B cell (primary cell): ENCODE results near the gene IL4R. TPM values are rescaled to one million over a fixed set of nuclear protein-coding genes. Genes with fewer than 3 reads are reported as not detected.

Experiments used
- ATAC-seq: fragments of 200-7000 bp; cut with Tn5 transposase; one replicate; pipeline ENCODE4 v1.10.0; 2021; ENCODE audit warnings: low read depth, mild to moderate bottlenecking, moderate number of reproducible peaks, moderate library complexity
- CTCF ChIA-PET: fragments of 350-600 bp; sonication (Branson Sonifier 250); formaldehyde crosslinking; loops from one replicate; lab custom pipeline; 2021; ENCODE audit warnings: antibody characterized with exemption, inconsistent platforms; lab: Charles Lee
- POLR2A ChIA-PET: fragments of 350-600 bp; sonication (Branson Sonifier 250); formaldehyde crosslinking; loops from one replicate; lab custom pipeline; 2021; ENCODE audit warnings: antibody characterized with exemption; lab: Charles Lee
- DNase-seq: peaks from one replicate; pipeline ENCODE4 v3.0.0; 2013
- H2AFZ ChIP-seq: 2 replicates; pipeline ENCODE4 v1.6.1; 2012; ENCODE audit warnings: mild to moderate bottlenecking, low read depth, low read length; ENCODE audit not compliant: insufficient read depth, poor library complexity, severe bottlenecking
- H3K27ac ChIP-seq, 2 donors: 1 replicate in 1 of 2; 2 replicates in 1 of 2; pipeline ENCODE4 v1.5.1; 2012 to 2013; ENCODE audit warnings: low read length in 2 of 2, mild to moderate bottlenecking in 2 of 2, moderate library complexity in 1 of 2
- H3K27me3 ChIP-seq, 4 experiments: fragments of 200-600 bp in 1 of 4; sonication (generic) in 1 of 4; replicated peaks in 1 of 4; 1 replicate in 2 of 4; 2 replicates in 2 of 4; pipeline versions ENCODE4 v1.6.1 to v1.7.0; 2013 to 2016; ENCODE audit warnings: low read length in 3 of 4, mild to moderate bottlenecking in 2 of 4, mixed read lengths in 1 of 4, moderate library complexity in 1 of 4; ENCODE audit not compliant: insufficient read depth in 4 of 4, control insufficient read depth in 3 of 4; ENCODE audit errors: control extremely low read depth in 1 of 4
- H3K36me3 ChIP-seq, 2 experiments: replicated peaks in 1 of 2; 1 replicate in 1 of 2; 2 replicates in 1 of 2; pipeline versions ENCODE4 v1.6.1 to v1.7.1; 2013; ENCODE audit warnings: low read length in 1 of 2; ENCODE audit not compliant: insufficient read depth in 2 of 2, control insufficient read depth in 1 of 2; ENCODE audit errors: control extremely low read depth in 1 of 2, extremely low read depth in 1 of 2
- H3K4me1 ChIP-seq, 2 donors: fragments of 200-600 bp in 1 of 2; sonication (generic) in 1 of 2; 1 replicate in 1 of 2; 2 replicates in 1 of 2; pipeline versions ENCODE4 v1.5.1 to v1.6.1; 2013 to 2017; ENCODE audit warnings: low read length in 2 of 2; ENCODE audit not compliant: control insufficient read depth in 2 of 2, insufficient read depth in 2 of 2
- H3K4me2 ChIP-seq: replicated peaks from 2 replicates; pipeline ENCODE3; 2012; ENCODE audit warnings: mild to moderate bottlenecking, low read depth, low read length; ENCODE audit not compliant: poor library complexity, severe bottlenecking
- H3K4me3 ChIP-seq, 5 experiments: fragments of 200-600 bp in 1 of 5; sonication (generic) in 1 of 5; 1 replicate in 3 of 5; 2 replicates in 2 of 5; pipeline versions ENCODE4 v1.5.1 to v1.7.0; 2011 to 2016; ENCODE audit warnings: low read length in 4 of 5, mild to moderate bottlenecking in 4 of 5, low read depth in 2 of 5, control low read depth in 1 of 5, moderate library complexity in 1 of 5; ENCODE audit not compliant: insufficient read depth in 1 of 5; ENCODE audit errors: control extremely low read depth in 1 of 5, extremely low read depth in 1 of 5
- H3K79me2 ChIP-seq: fragments of 200-600 bp; sonication (generic); one replicate; pipeline ENCODE4 v1.6.0; 2016; ENCODE audit warnings: low read length; ENCODE audit not compliant: control insufficient read depth, insufficient read depth
- H3K9ac ChIP-seq: fragments of 200-600 bp; sonication (generic); 2 replicates; pipeline ENCODE4 v1.6.1; 2017; ENCODE audit warnings: mild to moderate bottlenecking, low read length, moderate library complexity
- H3K9me3 ChIP-seq, 3 donors: one replicate each; pipeline versions ENCODE4 v1.6.1 to v1.7.1; 2013; ENCODE audit warnings: low read length in 2 of 3; ENCODE audit not compliant: control insufficient read depth in 2 of 3, insufficient read depth in 1 of 3; ENCODE audit errors: control extremely low read depth in 1 of 3
- H4K20me1 ChIP-seq: 2 replicates; pipeline ENCODE4 v1.6.0; 2012; ENCODE audit warnings: mild to moderate bottlenecking, low read length; ENCODE audit not compliant: insufficient read depth, control insufficient read depth, poor library complexity, severe bottlenecking
- H3K27ac Mint-ChIP-seq: one replicate; pipeline ENCODE4 v1.8.0; 2021; ENCODE audit warnings: mixed read lengths
- H3K27me3 Mint-ChIP-seq: one replicate; pipeline ENCODE4 v1.8.0; 2021; ENCODE audit warnings: mixed read lengths
- H3K4me1 Mint-ChIP-seq: one replicate; pipeline ENCODE4 v1.8.0; 2021; ENCODE audit warnings: mixed read lengths
- H3K4me3 Mint-ChIP-seq: one replicate; pipeline ENCODE4 v1.8.0; 2021; ENCODE audit warnings: mixed read lengths
- H3K9me3 Mint-ChIP-seq: one replicate; pipeline ENCODE4 v1.8.0; 2022; ENCODE audit warnings: mixed read lengths; ENCODE audit not compliant: insufficient read depth
- CTCF ChIP-seq: fragments of 200-600 bp; IDR thresholded peaks from one replicate; pipeline ENCODE4 v1.8.0; 2022; ENCODE audit warnings: antibody characterized with exemption, mild to moderate bottlenecking
- EZH2 ChIP-seq: IDR thresholded peaks from 2 replicates; pipeline ENCODE4 v1.6.1; 2012; ENCODE audit warnings: borderline replicate concordance, low read depth, mild to moderate bottlenecking, moderate library complexity, low read length; ENCODE audit not compliant: insufficient read depth, poor library complexity, severe bottlenecking
- WGBS: methylation state at CpG from one replicate; pipeline ENCODE4 v1.1.5; 2013; ENCODE audit warnings: missing lambda C conversion rate; ENCODE audit not compliant: insufficient coverage; 5-methylcytosine and 5-hydroxymethylcytosine counted together
- intact Hi-C: fragments of 100-400 bp; cut with micrococcal nuclease; formaldehyde crosslinking; loops from one replicate; pipeline ENCODE4 v1.10.0; 2022
- polyA plus RNA-seq: library from polyadenylated mRNA; depleted of rRNA; stranded (reverse); fragments of >200 nt; gene quantifications from 2 replicates; pipeline ENCODE4 v1.2.3, GENCODE V29; 2012
- total RNA-seq, 2 donors: library from RNA; stranded (reverse); fragments of 120-200 nt in 1 of 2; gene quantifications; 1 replicate in 1 of 2; 2 replicates in 1 of 2; pipeline versions ENCODE4 v1.2.3 to v1.2.4, GENCODE V29; 2013 to 2022

The IL4R gene
- total and polyA plus RNA-seq, 2 donors (not counting 1 experiment from before 2014, with no cell fraction given): 311 to 966 TPM

- ATAC-seq (no peak), DNase-seq (no peak)
- no peaks in the 10 kb centered on the region for H3K27me3 Mint-ChIP-seq
- Histone ChIP-seq H3K27ac (peak overlapping the region; percentile 7 to 70), H3K9me3 (no peaks in the 10 kb centered on the region), H2AFZ (no peak overlapping the region), H3K4me1 (peaks cover 40 to 49% of the 10 kb centered on the region in 2 donors), H3K36me3 (peaks cover 10 to 92% of the 10 kb centered on the region in 2 experiments), H3K9ac (no peak overlapping the region), H4K20me1 (peaks cover 94% of the 10 kb centered on the region), H3K4me2 (no peak overlapping the region), H3K79me2 (peaks cover 96% of the 10 kb centered on the region), H3K4me3 (no peak overlapping the region), H3K27me3 (no peaks in the 10 kb centered on the region)
- TF ChIP-seq CTCF (no peak), EZH2 (no peak)
- peak overlapping the region; percentile 53 for H3K27ac Mint-ChIP-seq
- peaks cover 49% of the 10 kb centered on the region for H3K4me1 Mint-ChIP-seq
- intact Hi-C loops: loop anchor here (2.0 kb wide), 1 partner anchor 18 kb away; no protein-coding TSS in a partner anchor
- H3K9me3 Mint-ChIP-seq: no peaks in the 10 kb centered on the region
- no peak overlapping the region for H3K4me3 Mint-ChIP-seq
- ChIA-PET CTCF (interaction anchor here (1.0 to 3.9 kb wide), 5 partner anchors 12 to 107 kb away, joined by 3 to 11 read pairs (median 4); no protein-coding TSS in a partner anchor), POLR2A (no interaction called here)
- no CpG with 5 or more reads among the region's 4 CpGs for WGBS
Measured at GRCh38 chr16:27339180-27339579, 25.4 kb downstream of the IL4R start.

GRCh38 chr16:27340654-27341053, 26.9 kb downstream of the IL4R start:
- Histone ChIP-seq H3K4me3 (no peak overlapping the region), H3K36me3 (peaks cover 11 to 91% of the 10 kb centered on the region in 2 experiments), H3K9me3 (no peaks in the 10 kb centered on the region), H3K79me2 (peaks cover 91% of the 10 kb centered on the region), H3K27me3 (no peaks in the 10 kb centered on the region), H3K4me1 (peaks cover 38 to 51% of the 10 kb centered on the region in 2 donors), H3K27ac (peak overlapping the region; percentile 44 to 70), H3K9ac (no peak overlapping the region), H2AFZ (no peak overlapping the region), H4K20me1 (peaks cover 94% of the 10 kb centered on the region), H3K4me2 (peak overlapping the region; percentile 53)
- 90% methylated on average over 6 of the region's 6 CpGs for WGBS
- Mint-ChIP-seq H3K27ac (peak overlapping the region; percentile 64), H3K4me3 (no peak overlapping the region), H3K27me3 (no peaks in the 10 kb centered on the region), H3K9me3 (no peaks in the 10 kb centered on the region), H3K4me1 (peaks cover 48% of the 10 kb centered on the region)
- no peak for ATAC-seq
- intact Hi-C loops: no loop called here
- no peak for TF ChIP-seq EZH2
- TF ChIP-seq CTCF: no peak
- ChIA-PET CTCF (interaction anchor here (2.2 kb wide), 1 partner anchor 106 kb away, joined by 5 read pairs; no protein-coding TSS in a partner anchor), POLR2A (interaction anchor here (1.2 kb wide), 1 partner anchor 22 kb away, joined by 4 read pairs; no protein-coding TSS in a partner anchor)
- DNase-seq: no peak
